WI38 (cell line): ENCODE results near the gene CATSPERZ.

ENCODE experiments used
- H3K4me3 ChIP-seq: 2 replicates; pipeline ENCODE4 v1.5.1; 2011; ENCODE audit warnings: low read depth, mild to moderate bottlenecking, control low read depth, low read length
- CTCF ChIP-seq: IDR thresholded peaks from 2 replicates; pipeline ENCODE4 v1.5.1; 2012; ENCODE audit warnings: low read depth, mild to moderate bottlenecking, control low read depth, low read length

Gene CATSPERZ

DNA sequence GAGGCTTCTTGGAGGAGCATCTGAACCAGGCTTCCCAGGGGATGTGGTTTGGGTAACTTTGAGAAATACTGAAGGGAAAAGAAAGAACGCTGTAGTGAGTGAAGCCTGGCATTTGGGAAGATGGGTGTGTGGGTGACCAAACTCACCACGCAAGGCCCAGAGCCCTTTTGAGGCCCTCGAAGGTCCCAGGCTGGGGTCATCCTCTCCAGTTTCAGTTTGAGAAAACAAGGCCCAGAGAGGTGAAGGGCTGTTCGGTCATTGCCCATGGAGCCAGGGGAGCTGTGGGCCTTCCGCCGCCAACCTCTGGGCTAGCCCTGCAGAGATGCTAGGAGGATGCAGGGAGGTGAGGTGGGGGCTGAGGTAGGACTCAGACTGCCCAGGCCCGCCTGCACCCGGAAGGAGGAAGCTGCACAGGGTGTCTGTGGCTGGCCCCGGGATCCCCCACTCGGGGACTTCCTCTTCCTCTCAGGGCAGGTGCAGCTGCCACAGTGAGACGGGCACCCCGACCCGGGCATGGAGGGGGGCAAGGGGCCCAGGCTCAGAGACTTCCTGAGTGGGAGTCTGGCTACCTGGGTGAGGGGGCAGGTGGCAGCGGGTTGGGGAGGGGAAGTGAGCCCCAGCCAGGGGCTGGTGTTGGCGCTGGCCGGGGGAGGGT is 39.7 kb downstream of the CATSPERZ start, which contains the start of gene CCDC88B:
CCDC88B (plus strand) TSS at position 451 of the 655 bp plus-strand sequence; CDS start at position 514, 63 bp downstream.
- no peak for TF ChIP-seq CTCF
- no peak within 1 kb of the TSS for H3K4me3 ChIP-seq

DNA sequence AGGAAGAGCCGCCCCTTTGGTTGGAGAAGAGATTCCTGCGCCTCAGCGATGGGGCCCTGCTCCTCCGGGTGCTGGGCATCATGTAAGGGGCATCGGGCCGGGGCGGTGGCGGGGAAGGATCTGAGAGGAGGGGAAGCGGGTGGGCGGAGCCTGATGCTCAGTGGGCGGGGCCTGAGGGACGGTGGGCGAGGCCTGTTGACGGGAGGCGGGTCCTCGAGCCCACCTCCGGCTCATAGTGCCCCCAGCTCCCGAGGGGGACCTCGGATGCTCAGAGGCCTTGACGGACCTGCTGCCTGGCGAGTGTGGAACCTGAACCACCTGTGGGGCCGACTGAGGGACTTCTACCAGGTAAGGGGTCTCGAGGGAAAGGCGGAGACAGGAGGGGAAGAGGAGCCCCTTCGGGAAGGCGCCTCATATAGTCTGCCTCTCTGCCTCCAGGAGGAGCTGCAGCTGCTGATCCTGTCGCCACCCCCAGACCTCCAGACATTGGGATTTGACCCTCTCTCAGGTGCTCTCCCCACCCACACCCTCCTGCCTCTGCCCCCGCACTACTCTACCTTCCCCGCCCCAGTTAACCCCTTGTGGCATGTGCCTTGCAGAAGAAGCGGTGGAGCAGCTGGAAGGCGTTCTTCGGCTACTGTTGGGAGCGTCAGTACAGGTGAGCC is 40.6 kb downstream of the CATSPERZ start:
- TF ChIP-seq CTCF = no peak
- H3K4me3 ChIP-seq = no peak overlapping the region

DNA sequence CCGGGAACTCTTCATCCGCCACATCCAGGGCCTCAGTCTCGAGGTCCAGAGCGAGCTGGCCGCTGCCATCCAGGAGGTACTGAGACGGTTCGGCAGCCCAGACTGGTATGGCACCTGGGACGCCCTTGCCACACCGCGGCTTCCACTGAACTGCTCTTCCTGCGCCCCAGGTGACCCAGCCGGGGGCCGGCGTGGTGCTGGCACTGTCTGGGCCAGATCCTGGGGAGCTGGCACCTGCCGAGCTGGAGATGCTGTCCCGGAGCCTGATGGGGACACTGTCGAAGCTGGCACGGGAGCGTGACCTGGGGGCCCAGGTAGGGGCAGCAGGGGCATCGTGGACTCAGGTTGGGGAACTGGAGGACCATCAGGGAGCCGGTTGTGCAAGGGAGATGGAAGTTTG is 41.3 kb downstream of the CATSPERZ start:
- no peak for TF ChIP-seq CTCF
- no peak overlapping the region for H3K4me3 ChIP-seq

GRCh38 chr11:64341851-64342791 is 42.0 kb downstream of the CATSPERZ start:
- H3K4me3 ChIP-seq = peak overlapping the region; percentile 48
- peak; percentile 51 for TF ChIP-seq CTCF

- no peak overlapping the region for H3K4me3 ChIP-seq
- no peak for TF ChIP-seq CTCF
These were observed 42.9 kb downstream of the CATSPERZ start for GRCh38 chr11:64342869-64343745.

DNA sequence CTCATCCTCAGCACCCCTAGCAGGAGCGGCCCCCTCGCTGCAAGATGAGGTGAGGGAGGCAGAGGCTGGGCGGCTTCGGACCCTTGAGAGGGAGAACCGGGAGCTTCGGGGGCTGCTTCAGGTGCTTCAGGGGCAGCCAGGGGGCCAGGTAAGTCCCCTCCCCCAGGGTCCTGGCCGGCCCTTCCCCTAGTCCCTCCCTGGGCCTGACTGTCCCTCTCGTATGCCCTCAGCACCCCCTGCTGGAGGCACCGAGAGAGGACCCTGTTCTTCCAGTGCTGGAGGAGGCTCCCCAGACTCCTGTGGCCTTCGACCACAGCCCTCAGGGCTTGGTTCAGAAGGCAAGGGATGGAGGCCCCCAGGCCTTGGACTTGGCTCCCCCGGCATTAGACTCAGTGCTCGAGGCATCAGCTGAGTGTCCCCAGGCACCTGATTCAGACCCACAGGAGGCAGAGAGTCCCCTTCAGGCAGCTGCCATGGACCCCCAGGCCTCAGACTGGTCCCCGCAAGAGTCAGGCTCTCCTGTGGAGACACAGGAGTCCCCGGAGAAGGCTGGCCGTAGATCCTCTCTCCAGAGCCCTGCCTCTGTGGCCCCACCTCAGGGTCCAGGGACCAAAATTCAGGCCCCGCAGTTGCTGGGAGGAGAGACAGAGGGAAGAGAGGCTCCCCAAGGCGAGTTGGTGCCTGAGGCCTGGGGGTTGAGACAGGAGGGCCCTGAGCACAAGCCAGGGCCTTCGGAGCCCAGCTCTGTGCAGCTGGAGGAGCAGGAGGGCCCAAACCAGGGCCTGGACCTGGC is 43.8 kb downstream of the CATSPERZ start:
- peak; percentile 26; the same call in 1 of the 2 replicates for TF ChIP-seq CTCF
- no peak overlapping the region for H3K4me3 ChIP-seq
